ENCODE results near the gene MB.
"Not testable (repeated sequence)": the region's sequence is repeated elsewhere in the genome, so short reads cannot be mapped to it uniquely, and the experiment has no call there.

MB gene

DNA sequence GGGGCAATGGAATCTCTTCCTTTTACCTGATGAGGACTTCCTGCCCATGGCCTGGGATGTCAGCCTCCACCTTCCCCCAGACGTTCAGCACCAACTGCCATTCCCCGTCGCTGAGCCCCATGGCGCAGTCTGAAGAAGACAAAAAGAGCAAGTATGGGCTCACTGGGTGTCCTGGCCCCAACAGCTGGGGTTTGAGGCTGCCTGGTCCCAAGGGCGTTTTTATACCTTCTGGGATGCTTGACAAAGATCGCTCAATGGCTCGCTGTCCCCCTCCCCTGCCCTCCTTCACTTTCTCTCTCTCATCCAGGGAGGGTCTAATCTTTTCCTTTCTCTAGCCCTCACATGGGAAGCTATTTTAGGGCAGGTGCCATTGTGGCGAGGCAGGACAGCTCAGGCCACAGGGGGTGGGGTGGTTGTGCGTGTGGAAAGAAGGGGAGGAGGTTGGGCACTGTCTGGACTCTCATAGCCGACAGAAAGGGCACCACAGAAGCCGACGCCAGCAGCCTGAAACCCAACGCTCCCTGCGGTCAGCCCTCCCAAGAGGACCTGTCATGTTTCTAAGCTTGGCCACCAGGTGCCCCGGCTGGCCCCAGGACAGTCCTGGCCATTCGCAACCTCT is at the start of gene MB:
Gene MB (minus strand): TSS at position 193 of the 619 bp plus-strand sequence. CDS start 72 bp downstream, at position 121.
- DNase-seq: no peak

- not testable (repeated sequence) for DNase-seq
Measured at GRCh38 chr22:35666699-35667098, 49.6 kb upstream of the MB start.

- DNase-seq: no peak
Measured at GRCh38 chr22:35664955-35665587, 47.9 kb upstream of the MB start.

DNA sequence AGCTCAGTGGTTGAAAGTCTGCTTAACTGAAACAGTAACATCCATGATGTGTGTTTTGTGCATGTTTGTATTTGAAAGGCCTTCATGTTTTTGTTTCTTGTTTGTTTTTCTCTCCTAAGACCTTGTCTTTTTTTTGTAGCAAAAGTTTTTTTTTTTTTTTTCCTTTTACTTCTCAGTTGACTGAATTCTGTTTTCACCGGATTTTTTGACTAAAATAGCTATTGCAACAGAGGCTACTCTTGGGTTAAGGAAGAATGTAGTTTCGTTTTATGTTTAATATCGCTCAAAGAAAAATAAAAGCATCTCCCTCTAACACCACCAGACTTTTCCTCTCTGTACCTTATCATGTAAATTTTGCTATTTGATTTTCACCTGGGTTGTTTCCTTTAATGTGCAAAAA is 46.2 kb upstream of the MB start:
- DNase-seq: no peak

GRCh38 chr22:35662914-35663313 is 45.8 kb upstream of the MB start:
- DNase-seq: no peak

GRCh38 chr22:35661464-35661863 is 44.3 kb upstream of the MB start:
- DNase-seq: no peak

DNA sequence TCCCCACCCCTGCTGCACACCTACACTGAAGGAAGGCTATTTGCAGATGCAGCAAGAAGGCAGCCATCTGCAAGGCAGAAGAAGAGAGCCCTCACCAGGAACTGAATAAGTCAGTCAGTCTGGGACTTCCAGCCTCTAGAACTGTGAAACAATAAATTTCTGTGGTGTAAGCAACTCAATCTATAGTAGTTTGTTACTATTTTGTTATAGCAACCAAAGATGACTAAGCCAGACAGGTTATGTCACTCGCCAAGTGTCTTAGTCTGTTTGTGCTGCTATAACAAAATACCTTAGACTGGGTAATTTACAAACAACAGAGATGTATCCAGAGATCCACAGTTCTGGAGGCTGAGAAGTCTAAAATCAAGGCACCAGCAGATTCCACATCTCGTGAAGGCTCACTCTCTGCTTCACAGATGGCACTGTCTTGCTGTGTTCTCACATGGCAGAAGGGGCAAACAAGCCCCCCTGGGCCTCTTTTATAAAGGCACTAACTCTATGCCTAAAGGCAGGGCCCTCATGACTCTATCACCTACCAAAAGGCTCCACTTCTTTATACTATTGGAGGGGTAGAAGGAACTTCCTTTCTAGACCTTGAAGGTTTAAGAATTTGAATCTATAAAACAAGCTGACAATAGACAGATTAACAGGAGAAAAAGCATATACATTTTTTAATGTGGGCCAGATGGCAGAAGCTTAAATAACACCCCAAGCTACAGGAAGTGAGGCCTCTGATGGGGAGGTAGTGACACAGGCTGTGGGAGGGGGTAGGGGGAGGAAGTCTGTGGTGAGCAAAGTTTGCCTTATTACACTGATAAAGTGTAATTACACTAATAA is 43.4 kb upstream of the MB start:
- peak; percentile 63 for DNase-seq

DNA sequence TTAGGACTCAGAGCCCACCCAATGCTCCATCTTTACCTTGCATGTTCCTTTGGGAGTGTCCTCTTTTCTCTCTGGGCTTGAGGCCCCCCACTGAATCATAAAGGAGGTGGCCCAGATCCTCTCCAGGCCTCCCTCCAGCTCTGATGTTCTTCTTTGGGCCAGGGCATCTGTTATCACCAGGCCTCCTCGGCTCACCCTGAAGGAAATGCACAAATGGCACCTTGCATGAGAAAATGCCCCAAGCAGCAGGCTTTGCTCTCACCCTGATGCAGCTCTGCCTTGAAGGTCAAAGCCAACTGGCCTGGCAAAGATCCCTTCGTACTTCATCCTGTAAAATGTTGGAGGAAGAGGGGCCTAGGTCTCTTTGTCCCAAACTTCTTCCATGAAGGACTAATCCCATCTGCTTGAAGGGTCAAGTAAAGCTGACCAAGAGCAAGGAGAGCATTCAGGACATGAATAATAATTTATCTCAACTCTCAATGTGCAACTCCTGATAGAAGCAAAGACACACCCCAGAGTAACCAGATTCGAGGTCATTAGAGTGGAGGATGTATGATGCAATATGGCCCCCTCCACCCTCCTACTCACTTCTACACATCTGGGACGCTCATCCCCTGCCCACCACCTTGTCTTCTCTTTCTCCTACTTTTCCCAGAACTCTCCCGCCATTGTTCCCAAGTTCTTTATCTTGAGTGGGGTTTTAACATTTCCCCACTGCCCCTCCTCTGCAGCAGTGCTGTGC is 40.6 kb upstream of the MB start:
- DNase-seq: no peak

DNA sequence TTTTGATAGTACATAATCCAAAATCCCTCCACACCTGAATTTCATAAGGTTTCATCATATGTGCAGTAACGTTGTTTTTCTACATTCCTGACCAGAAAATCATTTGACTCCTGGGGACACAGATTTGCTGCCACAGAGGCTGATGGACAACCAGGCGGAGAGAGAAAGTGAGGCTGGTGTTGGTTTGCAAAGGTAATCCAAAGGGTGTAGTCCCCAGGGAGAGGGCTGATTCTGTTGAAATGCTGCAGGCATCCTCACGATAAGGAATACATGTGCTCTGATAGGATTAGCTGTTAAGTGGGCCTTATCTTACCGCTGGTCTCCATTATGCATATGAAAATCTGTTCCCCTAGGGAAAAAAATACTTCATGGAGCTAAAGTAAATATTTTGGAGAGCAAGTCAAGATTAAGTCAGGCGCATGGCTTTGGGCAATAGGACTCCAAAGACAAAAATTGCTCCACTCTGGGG is 39.2 kb upstream of the MB start:
- DNase-seq: no peak

GRCh38 chr22:35653824-35654223 is 36.7 kb upstream of the MB start:
- no peak for DNase-seq

DNA sequence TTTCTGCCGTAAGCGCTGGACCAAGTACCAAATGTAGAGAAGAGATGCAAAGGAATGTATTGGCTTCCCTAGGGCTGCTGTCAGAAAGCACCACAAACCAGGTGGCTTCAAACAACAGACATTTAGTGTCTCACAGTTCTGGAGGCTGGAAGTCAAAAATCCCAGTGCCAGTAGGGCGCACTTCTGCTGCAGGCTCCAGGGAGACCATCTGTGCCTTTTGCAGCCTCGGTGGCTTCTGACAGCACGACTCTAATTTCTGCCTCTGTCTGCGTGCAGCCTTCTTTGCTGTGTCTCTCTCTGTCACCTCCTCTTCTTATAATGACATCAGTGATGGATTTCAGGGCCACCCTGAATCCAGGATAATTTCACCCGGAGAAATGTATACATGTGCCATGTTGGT is 34.0 kb upstream of the MB start:
- no peak for DNase-seq

- no peak for DNase-seq
Measured at GRCh38 chr22:35649636-35650250, 32.6 kb upstream of the MB start.

GRCh38 chr22:35649026-35649553 is 32.0 kb upstream of the MB start:
- DNase-seq: no peak

DNA sequence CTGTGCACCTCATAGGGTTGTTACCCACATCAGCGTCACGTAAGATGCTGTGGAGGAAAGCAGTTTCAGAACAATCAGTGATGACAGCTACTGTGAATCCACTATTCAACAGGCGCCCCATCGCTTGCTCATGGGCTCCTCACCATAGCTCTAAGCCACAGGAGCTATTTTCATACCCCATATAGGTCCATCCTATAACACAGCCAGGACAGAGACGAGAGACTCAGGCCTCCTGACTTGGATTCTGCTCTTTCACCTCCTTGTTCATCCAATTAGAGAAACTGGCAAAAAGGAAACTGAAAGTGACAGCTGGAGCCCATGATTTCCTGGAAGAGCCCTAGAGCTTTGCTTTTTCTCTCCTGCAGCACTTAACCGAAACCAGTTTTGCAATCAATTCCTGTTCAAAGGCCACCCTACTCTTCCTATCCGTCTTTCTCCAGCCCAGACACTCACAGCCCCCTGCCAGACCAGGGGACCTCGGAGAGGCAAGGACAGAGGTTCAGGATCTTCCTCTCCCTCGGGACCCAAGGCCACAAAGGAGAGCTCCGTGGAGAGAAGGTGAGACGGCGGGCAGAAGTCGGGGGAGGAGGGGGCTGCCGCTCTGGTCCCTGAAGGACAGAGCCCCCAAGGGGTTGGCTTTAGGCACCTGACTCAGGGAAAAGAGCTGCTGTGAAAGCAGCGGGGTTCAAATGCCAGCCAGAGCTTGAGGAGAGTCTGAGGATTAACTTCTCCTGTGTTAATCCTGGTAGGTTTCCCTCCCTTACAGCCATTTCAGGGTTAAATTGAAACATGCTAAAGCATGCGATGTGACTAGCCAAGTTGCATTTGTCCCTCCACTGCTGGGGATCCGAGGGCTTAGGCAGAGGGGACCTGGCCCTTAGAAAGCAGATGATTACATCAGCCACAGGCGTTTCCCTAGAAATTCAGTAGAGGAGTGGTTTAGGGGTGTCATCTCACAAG is 31.2 kb upstream of the MB start, which contains the start of gene APOL6:
Gene APOL6 (plus strand): TSS at position 381 of the 960 bp plus-strand sequence. CDS start 7,980 bp downstream, outside the sequence.
- DNase-seq: peak; percentile 48

GRCh38 chr22:35645646-35646045 is 28.5 kb upstream of the MB start:
- DNase-seq: no peak

DNA sequence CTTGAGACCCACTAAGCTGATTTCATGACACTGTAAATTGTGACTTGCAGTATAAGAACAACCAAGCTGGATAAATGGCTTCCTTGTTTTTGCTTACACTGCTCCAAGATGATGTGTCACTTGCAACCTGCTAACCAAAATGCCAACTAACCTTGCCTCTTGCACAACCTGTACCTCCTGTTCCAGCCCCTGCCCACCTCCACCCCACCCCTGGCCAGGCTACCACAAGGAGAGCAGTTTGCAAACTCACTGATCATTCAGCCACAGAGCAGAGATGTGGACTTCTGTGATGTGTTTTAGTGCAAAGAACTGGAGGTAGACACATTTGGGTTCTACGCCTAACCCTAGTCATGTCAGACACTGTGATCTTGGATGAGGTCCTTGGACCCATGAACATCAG is 26.9 kb upstream of the MB start:
- no peak for DNase-seq

GRCh38 chr22:35642305-35642741 is 25.2 kb upstream of the MB start:
- DNase-seq: no peak

DNA sequence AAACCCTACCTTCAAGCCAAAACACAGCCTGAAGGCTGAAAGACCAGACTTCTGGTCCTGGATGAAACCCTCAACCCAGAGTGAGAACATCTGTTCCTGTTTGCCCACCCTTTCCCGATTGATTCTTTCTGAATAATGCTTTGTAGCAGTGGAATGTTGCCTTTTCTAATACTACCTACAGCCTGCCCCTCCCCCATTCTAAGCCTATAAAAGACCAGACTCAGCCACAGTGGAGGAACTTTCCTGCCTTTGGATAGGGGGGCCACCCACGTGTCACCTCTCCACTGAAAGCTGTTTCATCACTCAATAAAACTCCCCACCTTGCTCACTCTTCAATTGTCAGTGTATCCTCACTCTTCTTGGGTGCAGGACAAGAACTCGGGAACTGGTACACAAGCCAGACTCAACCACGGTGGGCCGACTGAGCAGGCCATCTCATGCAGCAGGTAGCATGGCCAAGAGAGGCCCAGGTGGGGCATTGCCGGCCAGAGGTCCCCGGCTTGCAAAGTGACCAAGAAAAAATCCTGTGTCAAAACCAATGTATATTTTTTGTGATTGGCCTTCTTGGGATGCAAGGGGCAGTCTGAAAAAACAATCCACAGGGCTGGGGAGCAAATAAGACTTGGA is 24.5 kb upstream of the MB start:
- no peak for DNase-seq

DNA sequence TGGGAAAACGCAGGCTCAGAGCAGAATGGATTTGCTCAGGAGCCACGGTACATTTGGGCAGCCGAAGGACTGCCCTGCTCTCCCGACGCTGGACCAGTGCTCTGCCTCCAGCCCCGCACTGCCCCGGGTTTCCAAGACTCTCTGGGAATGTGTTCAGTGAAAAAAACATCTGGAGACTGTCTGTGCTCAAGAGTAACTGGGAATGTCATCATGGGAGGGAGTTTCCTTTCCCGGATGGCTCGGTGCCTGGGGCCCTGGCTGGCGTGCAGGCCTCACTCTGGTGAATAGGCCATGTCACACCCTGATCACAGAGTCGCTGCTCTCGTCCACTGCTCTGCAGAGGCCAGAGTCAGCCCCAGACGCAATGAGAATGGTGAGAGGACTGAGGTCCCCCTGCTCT is 21.3 kb upstream of the MB start:
- no peak for DNase-seq

DNA sequence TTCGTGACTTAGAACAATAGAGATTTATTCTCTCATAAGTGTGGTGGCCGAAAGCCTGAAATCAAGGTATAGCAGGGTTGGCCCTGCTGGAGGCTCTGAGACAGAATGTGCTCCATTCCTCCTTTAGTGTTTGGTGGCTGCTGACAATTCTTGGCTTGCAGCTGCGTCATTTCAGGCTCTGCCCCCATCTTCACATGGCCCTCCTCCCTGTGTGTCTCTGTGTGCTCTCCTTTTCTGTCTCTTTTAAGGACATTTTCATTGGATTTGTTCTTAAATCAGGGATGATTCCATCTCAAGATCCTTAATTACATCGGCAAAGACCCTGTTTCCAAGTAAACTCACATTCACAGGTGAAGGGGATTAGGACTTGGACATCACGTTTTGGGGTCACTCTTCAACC is 20.9 kb upstream of the MB start:
- no peak for DNase-seq

DNA sequence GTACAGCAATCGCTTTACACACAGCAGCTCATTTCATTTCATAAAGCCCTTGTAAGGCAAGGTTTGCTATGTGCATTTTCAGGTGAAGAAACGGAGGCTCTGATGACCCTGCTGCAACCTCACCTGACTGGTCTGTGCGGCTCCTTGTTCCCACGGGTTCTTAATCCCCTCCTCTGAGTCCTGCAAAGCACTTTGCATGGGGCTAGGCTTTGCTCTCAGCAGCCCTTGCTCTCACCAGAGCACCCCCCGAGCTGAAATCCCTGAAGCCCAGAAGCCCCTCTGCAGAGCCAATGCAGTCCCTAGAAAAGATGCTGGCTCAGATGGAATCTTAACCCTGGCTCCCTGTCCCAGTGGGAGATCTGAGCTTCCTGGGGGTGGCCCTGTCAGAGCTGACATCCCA is 20.1 kb upstream of the MB start:
- no peak for DNase-seq
